ENCODE measurements around the gene FCHO1. TPM values are rescaled to one million over a fixed set of nuclear protein-coding genes. Genes with fewer than 3 reads are reported as not detected.
"Not testable (repeated sequence)": the region's sequence is repeated elsewhere in the genome, so short reads cannot be mapped to it uniquely, and the experiment has no call there.

The FCHO1 gene
- total and polyA plus RNA-seq, 4 experiments from 2014 or later = 6.5 to 113 (median 64.7) TPM

DNA sequence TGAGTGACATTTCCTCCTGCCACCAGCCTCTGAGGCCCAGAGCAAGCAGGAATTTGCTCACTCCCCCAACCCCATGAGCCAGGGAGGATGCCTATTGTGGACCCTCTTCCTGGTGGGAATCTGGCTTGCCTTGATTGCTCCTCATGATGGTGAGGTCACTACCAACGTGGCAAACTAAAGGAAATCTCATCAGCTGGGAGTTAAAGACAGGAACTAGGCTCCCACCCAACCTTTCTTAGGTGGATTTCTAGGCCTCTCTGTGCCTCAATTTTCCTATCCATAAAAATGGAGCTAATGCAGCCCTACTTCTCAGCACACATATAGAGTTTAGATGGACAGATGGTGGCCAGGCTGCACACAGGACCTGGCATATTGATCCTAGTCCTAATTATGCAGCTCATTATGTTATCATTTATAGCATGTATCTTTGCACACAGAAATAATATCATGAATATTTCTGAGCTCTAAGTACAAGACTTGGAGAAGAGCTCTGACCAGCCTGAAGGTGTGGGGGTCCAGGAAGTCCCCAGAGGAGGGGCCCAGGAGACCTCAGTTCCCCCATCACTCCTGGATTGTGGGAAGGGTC is 45.7 kb downstream of the FCHO1 start:
- ChIA-PET POLR2A (ENCODE audit: partially characterized antibody) (no interaction called here), CTCF (ENCODE audit: partially characterized antibody) (interaction anchor here (0.6 kb wide), 1 partner anchor 63 kb away, joined by 3 read pairs; the partner anchor contains the start of gene RPL18A)
- H3K27me3 Mint-ChIP-seq = peaks cover 0 to 3% of the 10 kb centered on the region in 2 donors
- H3K36me3 ChIP-seq (ENCODE audit: insufficient read depth, low read length) = no peaks in the 10 kb centered on the region
- peaks cover 4% of the 10 kb centered on the region for H3K27me3 ChIP-seq (ENCODE audit: insufficient read depth, low read length)
- peak overlapping the region in 1 of 7 donors; percentile 36 for H3K27ac Mint-ChIP-seq
- no peaks in the 10 kb centered on the region for H3K9me3 Mint-ChIP-seq
- peak overlapping the region in 4 of 8 donors; percentile 23 to 65 (median 45) for H3K4me3 Mint-ChIP-seq
- no peaks in the 10 kb centered on the region for H3K36me3 Mint-ChIP-seq
- intact Hi-C loops (cut with micrococcal nuclease) = no loop called here
- no peak for DNase-seq
- H3K27ac ChIP-seq (ENCODE audit: low read depth, low read length) = no peak overlapping the region
- peaks cover 10 to 50% (median 32%) of the 10 kb centered on the region in 4 donors for H3K4me1 Mint-ChIP-seq
- peaks cover 46% of the 10 kb centered on the region for H3K4me1 ChIP-seq (ENCODE audit: insufficient read depth, low read length)
- H3K4me3 ChIP-seq (ENCODE audit: low read length in 2 of 2) = no peak overlapping the region
- H3K9me3 ChIP-seq (ENCODE audit: control insufficient read depth in 1 of 2, low read length in 2 of 2) = no peaks in the 10 kb centered on the region

- Histone ChIP-seq H3K36me3 (ENCODE audit: insufficient read depth, low read length) (no peaks in the 10 kb centered on the region), H3K27me3 (ENCODE audit: insufficient read depth, low read length) (peaks cover 4% of the 10 kb centered on the region), H3K27ac (ENCODE audit: low read depth, low read length) (no peak overlapping the region), H3K4me3 (ENCODE audit: low read length in 2 of 2) (no peak overlapping the region), H3K4me1 (ENCODE audit: insufficient read depth, low read length) (peaks cover 50% of the 10 kb centered on the region), H3K9me3 (ENCODE audit: control insufficient read depth in 1 of 2, low read length in 2 of 2) (no peaks in the 10 kb centered on the region)
- intact Hi-C loops (cut with micrococcal nuclease) = no loop called here
- H3K4me1 Mint-ChIP-seq = peaks cover 12 to 53% (median 35%) of the 10 kb centered on the region in 4 donors
- H3K27me3 Mint-ChIP-seq = peaks cover 0 to 3% of the 10 kb centered on the region in 2 donors
- H3K36me3 Mint-ChIP-seq = no peaks in the 10 kb centered on the region
- no peaks in the 10 kb centered on the region for H3K9me3 Mint-ChIP-seq
- ChIA-PET POLR2A (ENCODE audit: partially characterized antibody) (interaction anchor here (1.1 kb wide), 1 partner anchor 53 kb away, joined by 4 read pairs; no protein-coding TSS in a partner anchor), CTCF (ENCODE audit: partially characterized antibody) (interaction anchor here (0.6 to 1.5 kb wide), 3 partner anchors 58 to 92 kb away, joined by 3 read pairs; partner anchors contain the start of gene RPL18A)
- peak overlapping the region in 1 of 7 donors; percentile 81 for H3K27ac Mint-ChIP-seq
- no peak overlapping the region for H3K4me3 Mint-ChIP-seq
- no peak for DNase-seq
Observed at GRCh38 chr19:17797424-17798201, 46.3 kb downstream of the FCHO1 start.

GRCh38 chr19:17798599-17798998 is 47.3 kb downstream of the FCHO1 start:
- H3K27me3 ChIP-seq (ENCODE audit: insufficient read depth, low read length); H3K9me3 ChIP-seq (ENCODE audit: control insufficient read depth in 1 of 2, low read length in 2 of 2); H3K4me3 ChIP-seq (ENCODE audit: low read length in 2 of 2); H3K4me3 Mint-ChIP-seq; H3K27ac ChIP-seq (ENCODE audit: low read depth, low read length); H3K27me3 Mint-ChIP-seq; H3K36me3 Mint-ChIP-seq; DNase-seq; intact Hi-C loops (cut with micrococcal nuclease); H3K9me3 Mint-ChIP-seq; H3K36me3 ChIP-seq (ENCODE audit: insufficient read depth, low read length): not testable (repeated sequence)
- Mint-ChIP-seq H3K4me1 (peaks cover 17 to 55% (median 38%) of the 10 kb centered on the region in 4 donors), H3K27ac (peak overlapping the region in 1 of 7 donors; percentile 29)
- peaks cover 56% of the 10 kb centered on the region for H3K4me1 ChIP-seq (ENCODE audit: insufficient read depth, low read length)
- CTCF ChIA-PET (ENCODE audit: partially characterized antibody) = interaction anchor here (1.0 to 1.5 kb wide), 5 partner anchors 15 to 139 kb away, joined by 3 to 4 read pairs (median 3); partner anchors contain the start of gene RPL18A
- POLR2A ChIA-PET (ENCODE audit: partially characterized antibody) = interaction anchor here (1.1 kb wide), 1 partner anchor 52 kb away, joined by 4 read pairs; no protein-coding TSS in a partner anchor

DNA sequence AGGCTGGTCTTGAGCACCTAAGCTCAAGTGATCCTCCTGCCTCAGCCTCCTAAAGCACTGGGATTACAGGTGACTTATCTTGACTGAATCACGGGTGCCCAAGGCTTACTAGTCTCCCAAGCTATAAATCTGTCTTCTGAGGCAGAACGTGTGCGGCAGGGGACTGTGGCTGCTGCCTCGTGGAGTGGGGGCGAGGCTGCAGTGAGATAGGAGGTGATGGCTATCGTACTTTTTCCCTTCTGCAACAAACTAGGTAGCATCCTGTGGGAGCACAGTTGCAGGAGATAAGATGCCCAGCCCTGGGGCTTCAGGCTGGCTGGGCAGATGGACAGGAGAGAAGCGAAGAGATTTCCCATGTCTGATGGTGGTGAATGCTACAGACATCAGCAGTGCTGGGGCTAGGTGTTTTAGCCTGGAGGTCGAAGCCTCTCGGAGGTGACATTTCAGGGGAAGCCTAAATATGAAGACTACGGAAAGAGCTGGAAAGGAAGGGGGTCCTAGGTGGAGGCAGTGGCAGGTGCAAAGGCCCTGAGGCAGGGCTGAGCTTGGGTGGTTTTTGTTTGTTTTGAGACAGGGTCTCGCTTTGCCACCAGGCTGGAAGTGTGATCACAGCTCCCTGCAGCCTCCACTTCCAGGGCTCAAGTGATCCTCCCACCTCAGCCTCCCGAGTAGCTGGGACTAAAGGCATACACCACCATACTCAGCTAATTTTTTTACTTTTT is 51.0 kb downstream of the FCHO1 start:
- DNase-seq = no peak
- intact Hi-C loops (cut with micrococcal nuclease) = no loop called here
- H3K4me1 Mint-ChIP-seq = peaks cover 15 to 51% (median 27%) of the 10 kb centered on the region in 4 donors
- no peaks in the 10 kb centered on the region for H3K27me3 Mint-ChIP-seq
- no peaks in the 10 kb centered on the region for H3K36me3 Mint-ChIP-seq
- peaks cover 43% of the 10 kb centered on the region for H3K4me1 ChIP-seq (ENCODE audit: insufficient read depth, low read length)
- CTCF ChIA-PET (ENCODE audit: partially characterized antibody) = interaction anchor here (1.2 to 4.8 kb wide), 9 partner anchors 11 to 97 kb away, joined by 3 to 28 read pairs (median 6); partner anchors contain the start of genes JAK3 and RPL18A
- H3K27ac Mint-ChIP-seq = peak overlapping the region in 4 of 7 donors; percentile 45 to 87 (median 78)
- no peak overlapping the region for H3K4me3 ChIP-seq (ENCODE audit: low read length in 2 of 2)
- H3K27ac ChIP-seq (ENCODE audit: low read depth, low read length) = no peak overlapping the region
- H3K36me3 ChIP-seq (ENCODE audit: insufficient read depth, low read length) = no peaks in the 10 kb centered on the region
- POLR2A ChIA-PET (ENCODE audit: partially characterized antibody) = interaction anchor here (0.6 to 6.6 kb wide), 14 partner anchors 8 to 758 kb away, joined by 3 to 60 read pairs (median 7); partner anchors contain the start of genes B3GNT3, CCDC124, FCHO1 and IL12RB1
- no peaks in the 10 kb centered on the region for H3K27me3 ChIP-seq (ENCODE audit: insufficient read depth, low read length)
- no peaks in the 10 kb centered on the region for H3K9me3 ChIP-seq (ENCODE audit: control insufficient read depth in 1 of 2, low read length in 2 of 2)
- H3K9me3 Mint-ChIP-seq = no peaks in the 10 kb centered on the region
- H3K4me3 Mint-ChIP-seq = peak overlapping the region in 7 of 8 donors; percentile 22 to 86 (median 46)

GRCh38 chr19:17803264-17803896 is 52.1 kb downstream of the FCHO1 start:
- CTCF ChIA-PET (ENCODE audit: partially characterized antibody) = interaction anchor here (0.9 to 4.8 kb wide), 10 partner anchors 12 to 135 kb away, joined by 3 to 28 read pairs (median 5); partner anchors contain the start of genes JAK3 and RPL18A

GRCh38 chr19:17805427-17805826 is 54.1 kb downstream of the FCHO1 start:
- no peak overlapping the region for H3K27ac ChIP-seq (ENCODE audit: low read depth, low read length)
- H3K27me3 ChIP-seq (ENCODE audit: insufficient read depth, low read length) = no peaks in the 10 kb centered on the region
- H3K4me1 ChIP-seq (ENCODE audit: insufficient read depth, low read length) = peaks cover 43% of the 10 kb centered on the region
- no peaks in the 10 kb centered on the region for H3K27me3 Mint-ChIP-seq
- no peak for DNase-seq
- peaks cover 19 to 54% (median 33%) of the 10 kb centered on the region in 4 donors for H3K4me1 Mint-ChIP-seq
- ChIA-PET CTCF (ENCODE audit: partially characterized antibody) (interaction anchor here (0.6 to 4.7 kb wide), 3 partner anchors 8 to 50 kb away, joined by 3 to 24 read pairs (median 20); partner anchors contain the start of gene JAK3), POLR2A (ENCODE audit: partially characterized antibody) (interaction anchor here (6.6 kb wide), 1 partner anchor 43 kb away, joined by 60 read pairs; the partner anchor contains the start of gene JAK3)
- H3K9me3 ChIP-seq (ENCODE audit: control insufficient read depth in 1 of 2, low read length in 2 of 2) = no peaks in the 10 kb centered on the region
- H3K9me3 Mint-ChIP-seq = no peaks in the 10 kb centered on the region
- H3K27ac Mint-ChIP-seq = peak overlapping the region in 5 of 7 donors; percentile 55 to 81 (median 72)
- H3K4me3 ChIP-seq (ENCODE audit: low read length in 2 of 2) = no peak overlapping the region
- intact Hi-C loops (cut with micrococcal nuclease) = no loop called here
- no peaks in the 10 kb centered on the region for H3K36me3 ChIP-seq (ENCODE audit: insufficient read depth, low read length)
- peak overlapping the region in 3 of 8 donors; percentile 18 to 69 (median 24) for H3K4me3 Mint-ChIP-seq
- peaks cover 0 to 4% of the 10 kb centered on the region in 2 donors for H3K36me3 Mint-ChIP-seq

More at GRCh38 chr19:17803264-17803896, 52.1 kb downstream of the FCHO1 start:
- Mint-ChIP-seq H3K36me3 (peaks cover 0 to 2% of the 10 kb centered on the region in 2 donors), H3K4me3 (peak overlapping the region; percentile 34 to 86 (median 78)), H3K27me3 (no peaks in the 10 kb centered on the region), H3K4me1 (peaks cover 19 to 51% (median 32%) of the 10 kb centered on the region in 4 donors), H3K9me3 (no peaks in the 10 kb centered on the region), H3K27ac (peak overlapping the region; percentile 80 to 94 (median 88))
- Histone ChIP-seq H3K27ac (ENCODE audit: low read depth, low read length) (no peak overlapping the region), H3K36me3 (ENCODE audit: insufficient read depth, low read length) (no peaks in the 10 kb centered on the region), H3K9me3 (ENCODE audit: control insufficient read depth in 1 of 2, low read length in 2 of 2) (no peaks in the 10 kb centered on the region), H3K4me1 (ENCODE audit: insufficient read depth, low read length) (peaks cover 43% of the 10 kb centered on the region), H3K27me3 (ENCODE audit: insufficient read depth, low read length) (no peaks in the 10 kb centered on the region), H3K4me3 (ENCODE audit: low read length in 2 of 2) (peak overlapping the region in 1 of 2 donors; percentile 28)
- peak; percentile 47 to 63 (median 57) for DNase-seq
- POLR2A ChIA-PET (ENCODE audit: partially characterized antibody) = interaction anchor here (0.7 to 6.6 kb wide), 16 partner anchors 9 to 478 kb away, joined by 3 to 60 read pairs (median 6); partner anchors contain the start of genes B3GNT3, CCDC124, FCHO1 and JAK3
- intact Hi-C loops (cut with micrococcal nuclease) = loop anchor here (1.0 kb wide), 1 partner anchor 45 kb away; no protein-coding TSS in a partner anchor
